ENCODE results near the gene TMIGD2.

The TMIGD2 gene

DNA sequence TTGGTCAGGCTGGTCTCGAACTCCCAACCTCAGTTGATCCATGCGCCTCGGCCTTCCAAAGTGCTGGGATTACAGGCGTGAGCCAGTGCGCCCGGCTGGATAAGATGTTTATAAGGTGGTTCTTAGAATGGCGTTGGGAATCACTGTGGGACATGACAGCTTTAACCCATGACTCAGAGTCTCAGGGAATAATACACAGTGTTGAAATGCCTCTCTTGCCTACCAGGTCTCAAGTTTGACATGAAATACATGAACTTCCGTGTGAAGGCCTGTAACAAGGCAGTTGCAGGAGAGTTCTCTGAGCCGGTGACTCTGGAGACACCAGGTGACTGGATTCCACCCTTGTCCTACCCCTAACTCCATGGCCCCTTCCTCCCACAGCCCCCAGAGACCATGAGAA is 14.8 kb upstream of the TMIGD2 start:
- H3K27ac ChIP-seq: no peak overlapping the region
- H3K27me3 ChIP-seq: no peaks in the 10 kb centered on the region
- H3K4me3 ChIP-seq: no peak overlapping the region
- H3K4me1 ChIP-seq: no peaks in the 10 kb centered on the region
- peaks cover 32% of the 10 kb centered on the region for H3K9me3 ChIP-seq
- peaks cover 68% of the 10 kb centered on the region for H3K36me3 ChIP-seq
- no peaks in the 10 kb centered on the region for H4K20me1 ChIP-seq
- no peak for TF ChIP-seq Cebpa-rat (IDR thresholded peaks at IDR 0.05)
- no peak overlapping the region for H3K9ac ChIP-seq
- H3K4me2 ChIP-seq: no peak overlapping the region

DNA sequence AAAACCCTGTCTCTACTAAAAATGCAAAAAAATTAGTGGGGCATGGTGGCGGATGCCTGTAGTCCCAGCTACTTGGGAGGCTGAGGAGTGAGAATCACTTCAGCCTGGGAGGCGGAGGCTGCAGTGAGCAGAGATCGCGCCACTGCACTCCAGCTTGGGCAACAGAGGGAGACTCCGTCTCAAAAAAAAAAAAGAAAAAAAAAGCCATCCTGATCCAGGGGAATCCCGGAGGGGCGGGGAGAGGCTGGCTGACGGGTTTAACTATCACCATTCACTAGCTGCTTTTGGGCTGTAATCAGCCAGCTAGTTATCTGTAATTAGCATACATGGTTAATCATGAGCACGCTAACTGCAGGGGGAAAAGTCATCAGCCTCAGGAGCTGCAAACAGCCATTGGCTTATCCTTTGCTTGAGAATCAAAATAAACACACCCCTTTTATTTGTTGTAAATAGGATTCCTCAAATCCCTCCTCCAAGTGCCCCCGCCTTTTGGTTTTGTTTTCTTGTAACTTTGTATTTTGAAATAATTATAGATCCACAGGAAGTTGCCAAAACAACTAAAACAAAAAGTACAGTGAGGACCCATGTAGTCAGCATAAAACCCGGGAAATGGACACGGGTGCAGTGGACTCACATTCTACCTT is 11.8 kb upstream of the TMIGD2 start:
- no peak overlapping the region for H3K9ac ChIP-seq
- H3K4me3 ChIP-seq: no peak overlapping the region
- no peak overlapping the region for H3K4me2 ChIP-seq
- H3K27me3 ChIP-seq: no peaks in the 10 kb centered on the region
- no peaks in the 10 kb centered on the region for H4K20me1 ChIP-seq
- peaks cover 10% of the 10 kb centered on the region; the same call in 1 of the 2 replicates for H3K9me3 ChIP-seq
- no peaks in the 10 kb centered on the region for H3K4me1 ChIP-seq
- H3K27ac ChIP-seq: no peak overlapping the region
- no peak for TF ChIP-seq Cebpa-rat (IDR thresholded peaks at IDR 0.05)
- peaks cover 91% of the 10 kb centered on the region for H3K36me3 ChIP-seq

DNA sequence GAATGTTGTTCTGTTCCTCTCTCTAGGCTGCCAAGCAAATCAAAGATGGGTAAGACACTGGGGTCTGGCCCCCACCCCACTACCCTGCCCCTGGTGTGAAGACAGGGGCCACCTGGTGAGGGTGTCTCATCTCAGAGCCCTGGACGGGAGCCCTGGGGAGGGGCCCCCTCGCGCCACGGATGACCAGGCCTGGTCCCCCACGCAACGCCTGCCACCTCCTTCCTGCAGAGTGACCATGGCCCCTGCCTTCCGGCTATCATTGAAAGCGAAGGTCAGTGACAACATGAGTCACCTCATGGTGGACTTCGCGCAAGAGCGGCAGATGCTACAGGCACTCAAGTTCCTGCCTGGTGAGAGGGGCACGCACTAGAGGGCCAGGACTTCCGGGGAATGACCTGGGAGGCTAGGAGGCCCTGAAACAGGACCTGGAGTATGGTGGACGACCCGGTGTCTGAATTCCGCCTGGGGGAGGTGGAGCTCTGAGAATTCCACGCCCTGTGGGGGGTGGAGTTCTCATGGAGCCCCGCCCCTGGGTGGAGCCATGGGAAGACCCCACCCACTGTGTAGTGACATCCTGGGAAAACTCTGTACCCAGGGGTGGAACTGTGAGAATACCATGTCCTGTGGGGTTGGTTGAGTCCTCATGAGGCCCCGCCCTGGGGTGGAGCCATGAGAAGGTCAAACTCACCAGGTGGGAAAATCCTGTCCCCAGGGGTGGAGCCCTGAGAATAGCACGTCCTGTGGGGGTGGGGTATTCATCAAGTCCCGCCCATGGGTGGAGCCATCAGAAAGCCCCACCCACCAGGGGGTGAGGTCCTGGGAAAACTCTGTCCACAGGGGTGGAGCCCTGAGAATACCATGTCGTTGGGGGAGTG is 8.3 kb upstream of the TMIGD2 start:
- H4K20me1 ChIP-seq: no peaks in the 10 kb centered on the region
- H3K4me3 ChIP-seq: no peak overlapping the region
- H3K4me2 ChIP-seq: no peak overlapping the region
- H3K36me3 ChIP-seq: peaks cover 83% of the 10 kb centered on the region
- no peaks in the 10 kb centered on the region for H3K27me3 ChIP-seq
- TF ChIP-seq Cebpa-rat (IDR thresholded peaks at IDR 0.05): no peak
- H3K4me1 ChIP-seq: peaks cover 4% of the 10 kb centered on the region; the same call in 1 of the 2 replicates
- H3K9ac ChIP-seq: no peak overlapping the region
- no peak overlapping the region for H3K27ac ChIP-seq
- H3K9me3 ChIP-seq: peaks cover 6% of the 10 kb centered on the region; the same call in 1 of the 2 replicates

DNA sequence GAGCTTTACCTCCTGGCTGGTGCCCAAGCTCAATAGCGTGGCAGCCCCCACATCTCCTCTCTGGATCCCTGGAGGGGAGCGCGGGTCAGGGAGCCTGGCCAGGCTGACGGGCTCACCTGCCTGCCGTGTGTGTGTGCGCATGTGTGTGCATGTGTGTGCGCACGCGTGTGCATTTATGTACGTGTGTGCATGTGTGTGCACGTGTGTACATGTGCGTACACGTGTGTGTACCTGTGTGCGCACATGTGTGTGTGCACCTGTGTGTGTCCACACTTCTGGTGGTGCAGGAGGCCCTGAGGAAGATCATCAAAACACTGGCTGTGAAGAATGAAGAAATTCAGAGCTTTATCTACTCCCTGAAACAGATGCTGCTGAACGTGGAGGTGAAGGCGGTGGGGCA is 3.5 kb upstream of the TMIGD2 start:
- Histone ChIP-seq H4K20me1 (no peaks in the 10 kb centered on the region), H3K27ac (no peak overlapping the region), H3K4me1 (peaks cover 42% of the 10 kb centered on the region), H3K4me2 (peak overlapping the region; percentile 37; the same call in 1 of the 2 replicates), H3K36me3 (peaks cover 42% of the 10 kb centered on the region), H3K9ac (no peak overlapping the region), H3K27me3 (no peaks in the 10 kb centered on the region), H3K9me3 (peaks cover 6% of the 10 kb centered on the region; the same call in 1 of the 2 replicates), H3K4me3 (no peak overlapping the region)
- TF ChIP-seq Cebpa-rat (IDR thresholded peaks at IDR 0.05): no peak

DNA sequence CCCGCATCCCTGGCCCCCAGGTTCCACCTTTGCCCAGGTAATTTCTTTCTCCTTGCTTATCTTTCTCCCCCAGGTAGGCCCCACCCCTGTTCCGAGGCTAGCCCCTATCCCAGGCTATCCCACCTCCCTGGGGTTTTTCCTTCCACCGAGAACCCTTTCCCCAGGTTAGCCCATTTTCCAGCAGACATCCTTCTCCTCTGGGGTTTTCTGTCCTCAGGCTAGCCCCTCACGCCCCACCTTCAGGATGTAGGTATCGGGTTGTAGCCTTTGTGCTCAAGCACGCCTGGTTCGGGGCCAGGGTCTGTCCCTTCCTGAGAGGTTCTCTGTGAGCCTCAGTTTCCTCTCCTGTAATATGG is 3.0 kb upstream of the TMIGD2 start:
- Histone ChIP-seq H3K9ac (no peak overlapping the region), H3K27ac (no peak overlapping the region), H3K4me2 (peak overlapping the region; percentile 37), H3K9me3 (peaks cover 2% of the 10 kb centered on the region; the same call in 1 of the 2 replicates), H3K4me3 (no peak overlapping the region), H3K27me3 (no peaks in the 10 kb centered on the region), H3K4me1 (peaks cover 42% of the 10 kb centered on the region), H3K36me3 (peaks cover 38% of the 10 kb centered on the region), H4K20me1 (no peaks in the 10 kb centered on the region)
- no peak for TF ChIP-seq Cebpa-rat (IDR thresholded peaks at IDR 0.05)

DNA sequence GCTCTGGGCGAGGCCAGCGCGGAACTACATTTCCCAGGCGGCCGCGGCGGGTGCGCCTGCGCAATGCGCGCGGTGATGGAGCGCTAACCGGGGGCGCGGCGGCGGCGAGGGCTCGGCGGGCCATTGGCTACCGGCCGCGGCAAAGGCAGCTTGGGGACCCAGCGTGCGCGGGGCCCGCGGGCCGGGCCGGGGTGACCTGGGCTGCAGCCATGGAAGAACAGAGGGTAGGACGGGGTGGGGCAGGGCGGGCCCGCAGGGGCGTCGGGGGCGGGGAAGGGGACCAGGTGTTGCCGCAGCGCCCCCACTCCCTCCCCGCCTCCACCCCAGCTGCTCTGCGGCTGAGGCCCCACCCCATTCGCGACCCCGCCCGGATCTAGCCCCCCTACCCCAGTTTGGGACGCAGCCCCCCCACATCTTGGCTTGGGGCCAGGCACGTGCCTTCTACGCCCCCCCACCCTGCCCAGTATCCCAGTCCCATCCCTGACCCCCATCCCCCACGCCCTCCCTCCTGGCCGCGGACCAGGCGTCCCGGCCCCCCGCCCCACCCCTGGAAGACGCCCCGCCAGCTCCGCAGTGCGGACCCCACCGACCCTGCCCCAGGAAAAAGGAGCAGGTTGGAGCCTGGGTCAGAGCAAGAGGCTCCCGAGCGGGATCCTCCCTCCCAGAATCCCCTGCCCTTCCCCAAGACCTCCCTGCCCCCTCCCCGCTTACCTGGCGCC is 2.5 kb upstream of the TMIGD2 start, which contains the start of gene FSD1:
Gene FSD1, plus strand, starts transcription at position 61 of the 719 bp plus-strand sequence. Its CDS starts 149 bp downstream, at position 210.
- Histone ChIP-seq H4K20me1 (no peaks in the 10 kb centered on the region), H3K27ac (no peak within 1 kb of the TSS), H3K4me3 (peak within 1 kb of the TSS; percentile 66), H3K27me3 (no peaks in the 10 kb centered on the region), H3K4me1 (peaks cover 42% of the 10 kb centered on the region), H3K36me3 (peaks cover 33% of the 10 kb centered on the region), H3K4me2 (peak within 1 kb of the TSS; percentile 55), H3K9ac (no peak within 1 kb of the TSS), H3K9me3 (no peaks in the 10 kb centered on the region)
- TF ChIP-seq Cebpa-rat (IDR thresholded peaks at IDR 0.05): no peak

DNA sequence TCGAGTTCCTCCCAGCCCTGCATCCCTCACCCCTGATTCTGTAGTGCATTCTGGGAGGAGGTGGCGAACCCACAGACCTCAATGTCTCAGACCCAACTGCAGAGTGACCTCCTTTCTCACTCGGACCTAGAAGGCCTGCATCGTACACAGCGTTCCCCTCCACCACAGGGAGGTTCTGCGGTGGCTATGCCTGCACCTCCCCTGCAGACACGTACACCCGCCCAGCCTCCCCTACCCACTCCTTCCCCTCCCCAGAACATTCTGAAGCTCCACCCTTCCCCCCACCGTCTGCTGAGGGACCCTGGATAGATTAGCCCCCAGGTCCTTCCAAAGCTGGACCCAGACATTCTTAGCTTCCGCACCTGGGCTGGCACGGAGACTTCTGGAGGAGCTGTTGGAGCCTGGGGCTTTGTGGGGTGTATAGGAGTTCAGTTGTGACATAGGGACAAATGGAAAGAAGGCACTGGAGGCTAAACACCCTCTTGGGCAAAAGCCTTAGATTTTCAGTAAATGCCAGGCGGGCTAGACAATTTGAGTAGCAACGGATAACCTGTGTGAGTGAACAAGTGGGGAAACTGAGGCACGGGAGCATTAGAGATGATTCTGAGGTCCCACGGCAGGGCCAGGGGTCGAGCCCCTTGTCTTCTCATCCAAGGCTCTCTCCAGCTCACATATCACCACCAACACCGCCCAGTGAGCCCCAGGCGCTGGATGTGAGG is 1.8 kb upstream of the TMIGD2 start:
- H3K9ac ChIP-seq: no peak overlapping the region
- H3K36me3 ChIP-seq: peaks cover 27% of the 10 kb centered on the region
- peaks cover 43% of the 10 kb centered on the region for H3K4me1 ChIP-seq
- no peak overlapping the region for H3K27ac ChIP-seq
- TF ChIP-seq Cebpa-rat (IDR thresholded peaks at IDR 0.05): no peak
- no peaks in the 10 kb centered on the region for H3K27me3 ChIP-seq
- peak overlapping the region; percentile 55 for H3K4me2 ChIP-seq
- peak overlapping the region; percentile 66 for H3K4me3 ChIP-seq
- H3K9me3 ChIP-seq: no peaks in the 10 kb centered on the region
- no peaks in the 10 kb centered on the region for H4K20me1 ChIP-seq

DNA sequence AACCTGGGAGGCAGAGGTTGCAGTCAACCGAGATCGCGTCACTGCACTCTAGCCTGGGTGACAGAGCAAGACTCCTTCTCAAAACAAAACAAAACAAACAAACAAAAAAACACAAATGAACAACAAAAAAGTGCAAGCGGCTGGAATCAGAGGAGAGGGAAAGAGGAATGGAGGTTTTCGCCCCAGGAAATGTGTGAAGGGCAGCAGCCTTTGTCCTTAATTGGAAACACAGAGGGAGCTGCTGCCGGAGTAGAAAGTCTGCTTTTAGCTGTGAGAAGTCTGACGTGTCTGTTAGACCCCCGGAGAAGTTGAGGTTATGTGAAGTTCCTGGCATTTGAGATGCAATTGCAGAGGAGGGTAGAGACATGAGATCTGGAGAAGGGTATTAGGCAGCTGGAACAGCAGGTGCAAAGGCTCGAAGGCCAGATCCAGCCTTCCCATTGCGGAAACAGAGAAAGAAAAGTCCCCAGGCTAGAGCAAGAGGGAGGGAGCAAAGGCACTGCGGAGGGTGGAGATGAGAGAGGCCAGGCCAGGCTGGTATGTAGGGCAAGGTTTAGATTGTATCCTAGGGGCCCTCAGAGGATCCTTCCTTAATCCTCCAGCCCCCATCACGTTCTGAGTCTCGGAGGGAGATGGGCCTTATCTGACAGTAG is 473 bp downstream of the TMIGD2 start:
- H3K4me2 ChIP-seq: peak overlapping the region; percentile 65
- H3K27me3 ChIP-seq: no peaks in the 10 kb centered on the region
- H3K9ac ChIP-seq: peak overlapping the region; percentile 63
- H3K4me1 ChIP-seq: peaks cover 66% of the 10 kb centered on the region
- no peaks in the 10 kb centered on the region for H3K9me3 ChIP-seq
- no peak for TF ChIP-seq Cebpa-rat (IDR thresholded peaks at IDR 0.05)
- peak overlapping the region; percentile 60 for H3K27ac ChIP-seq
- H3K36me3 ChIP-seq: peaks cover 8% of the 10 kb centered on the region; the same call in 1 of the 2 replicates
- H4K20me1 ChIP-seq: no peaks in the 10 kb centered on the region
- H3K4me3 ChIP-seq: peak overlapping the region; percentile 50

DNA sequence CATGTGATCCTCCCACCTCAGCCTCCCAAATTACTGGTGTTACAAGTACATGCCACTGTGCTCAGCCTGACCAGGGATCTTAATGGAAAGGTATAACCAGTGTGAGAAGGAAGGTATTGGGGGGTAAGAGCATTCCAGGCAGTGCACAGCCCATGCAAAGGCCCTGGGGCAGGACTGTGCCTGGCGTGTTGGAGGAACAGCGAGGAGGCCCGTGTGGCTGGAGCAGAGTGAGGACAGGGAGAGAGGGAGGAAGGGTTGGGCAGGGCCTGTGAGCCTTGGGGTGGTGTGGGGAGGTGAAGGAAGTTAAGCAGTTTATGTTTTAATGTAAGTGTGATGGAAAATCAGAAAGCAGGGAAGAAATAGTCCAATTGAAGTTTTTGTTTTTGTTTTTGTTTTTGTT is 1.6 kb downstream of the TMIGD2 start:
- TF ChIP-seq Cebpa-rat (IDR thresholded peaks at IDR 0.05): no peak
- H3K9ac ChIP-seq: no peak overlapping the region
- H3K9me3 ChIP-seq: no peaks in the 10 kb centered on the region
- no peak overlapping the region for H3K4me2 ChIP-seq
- no peaks in the 10 kb centered on the region for H4K20me1 ChIP-seq
- H3K4me1 ChIP-seq: peaks cover 74% of the 10 kb centered on the region
- no peaks in the 10 kb centered on the region for H3K36me3 ChIP-seq
- H3K4me3 ChIP-seq: no peak overlapping the region
- H3K27ac ChIP-seq: no peak overlapping the region
- no peaks in the 10 kb centered on the region for H3K27me3 ChIP-seq

Data from BLaER1 (cell line).